HepG2 (cell line): ENCODE results near the gene EPB41L4A. TPM values are rescaled to one million over a fixed set of nuclear protein-coding genes. Genes with fewer than 3 reads are reported as not detected.

ENCODE experiments used
- AGO1 ChIP-seq: fragments of 200-400 bp; formaldehyde crosslinking; IDR thresholded peaks from 2 replicates; pipeline ENCODE4 v1.6.1; 2017; ENCODE audit warnings: mild to moderate bottlenecking, low read depth, low read length, moderate library complexity; ENCODE audit not compliant: poor library complexity, severe bottlenecking
- CEBPZ ChIP-seq: IDR thresholded peaks from 2 replicates; pipeline ENCODE4 v1.6.1; 2012; ENCODE audit warnings: low read length, improper control_type of control experiment
- DMTF1 ChIP-seq: sonication (generic); formaldehyde crosslinking; IDR thresholded peaks from 2 replicates; pipeline ENCODE4 v1.4.0; 2020; ENCODE audit warnings: mild to moderate bottlenecking, missing genetic modification reagents
- EED ChIP-seq: sonication (generic); formaldehyde crosslinking; IDR thresholded peaks from 2 replicates; pipeline ENCODE4 v1.5.0; 2020; ENCODE audit warnings: mild to moderate bottlenecking, missing genetic modification reagents
- GLI4 ChIP-seq: sonication (generic); formaldehyde crosslinking; IDR thresholded peaks from 2 replicates; pipeline ENCODE4 v1.5.1; 2020; ENCODE audit warnings: missing genetic modification reagents, mild to moderate bottlenecking, moderate library complexity, borderline replicate concordance
- GZF1 ChIP-seq: sonication (generic); formaldehyde crosslinking; IDR thresholded peaks from 2 replicates; pipeline ENCODE4 v1.5.1; 2020; ENCODE audit warnings: mild to moderate bottlenecking, missing genetic modification reagents
- IRF9 ChIP-seq: sonication (generic); formaldehyde crosslinking; IDR thresholded peaks from 2 replicates; pipeline ENCODE4 v1.8.0; 2022; ENCODE audit warnings: missing genetic modification reagents, mild to moderate bottlenecking, borderline replicate concordance
- NCOR1 ChIP-seq: fragments of 200-600 bp; sonication (generic); IDR thresholded peaks from 2 replicates; pipeline ENCODE4 v1.7.0; 2017; ENCODE audit warnings: antibody characterized with exemption, low read length, borderline replicate concordance
- NFE2 ChIP-seq: sonication (generic); formaldehyde crosslinking; IDR thresholded peaks from 2 replicates; pipeline ENCODE4 v1.4.0; 2020; ENCODE audit warnings: missing genetic modification reagents
- NR1H2 ChIP-seq: sonication (generic); formaldehyde crosslinking; IDR thresholded peaks from 2 replicates; pipeline ENCODE4 v1.8.1; 2022; ENCODE audit warnings: low read depth, missing genetic modification reagents, borderline replicate concordance
- REXO4 ChIP-seq: sonication (generic); formaldehyde crosslinking; IDR thresholded peaks from 2 replicates; pipeline ENCODE4 v1.8.0; 2022; ENCODE audit warnings: missing genetic modification reagents, mild to moderate bottlenecking, borderline replicate concordance
- THAP9 ChIP-seq: sonication (generic); formaldehyde crosslinking; IDR thresholded peaks from 2 replicates; pipeline ENCODE4; 2020; ENCODE audit warnings: missing genetic modification reagents, mild to moderate bottlenecking, borderline replicate concordance
- ZNF230 ChIP-seq: sonication (generic); formaldehyde crosslinking; IDR thresholded peaks from 2 replicates; pipeline ENCODE4 v1.4.0; 2020; ENCODE audit warnings: mild to moderate bottlenecking, missing genetic modification reagents
- ZNF253 ChIP-seq: sonication (generic); formaldehyde crosslinking; IDR thresholded peaks from 2 replicates; pipeline ENCODE4 v1.8.0; 2022; ENCODE audit warnings: mild to moderate bottlenecking, missing genetic modification reagents, borderline replicate concordance
- ZNF460 ChIP-seq: sonication (generic); formaldehyde crosslinking; IDR thresholded peaks from 2 replicates; pipeline ENCODE4 v1.5.1; 2020; ENCODE audit warnings: missing genetic modification reagents, mild to moderate bottlenecking, borderline replicate concordance
- ZNF510 ChIP-seq: sonication (generic); formaldehyde crosslinking; IDR thresholded peaks from 2 replicates; pipeline ENCODE4 v1.4.0; 2020; ENCODE audit warnings: low read depth, mild to moderate bottlenecking, missing genetic modification reagents
- ZNF75D ChIP-seq: sonication (generic); formaldehyde crosslinking; IDR thresholded peaks from 2 replicates; pipeline ENCODE4 v1.8.1; 2023; ENCODE audit warnings: missing genetic modification reagents, mild to moderate bottlenecking, borderline replicate concordance
- ZNF83 ChIP-seq: sonication (generic); formaldehyde crosslinking; IDR thresholded peaks from 2 replicates; pipeline ENCODE4 v1.4.0; 2020; ENCODE audit warnings: missing genetic modification reagents, mild to moderate bottlenecking, borderline replicate concordance
- polyA plus RNA-seq, 8 experiments: library from polyadenylated mRNA; depleted of rRNA in 3 of 8; stranded (reverse) in 7 of 8; unstranded in 1 of 8; fragments of >200 nt; fragmentation: Illumina TruSeq in 4 of 8; extraction: Trizol in 4 of 8; gene quantifications; 2 replicates each; pipeline versions ENCODE4 v1.2.1 to v1.2.3, GENCODE V29; 2011 to 2016; ENCODE audit warnings: low read depth in 4 of 8, missing spikeins in 1 of 8, mixed read lengths in 1 of 8; ENCODE audit not compliant: insufficient read depth in 1 of 8
- total RNA-seq, 5 experiments: library from RNA; depleted of rRNA; stranded (reverse); fragments of >200 nt; fragmentation: Illumina TruSeq; extraction: Trizol; gene quantifications; 2 replicates each; pipeline ENCODE4 v1.2.3, GENCODE V29; 2016; ENCODE audit warnings: low read depth in 1 of 5

Gene EPB41L4A
- total and polyA plus RNA-seq, 2 of the 13 experiments (the other 11 are each of a cell fraction or from before 2014, with no cell fraction given), result 0.07 TPM; not detected in 1

GRCh38 chr5:112160652-112161391 is 258.3 kb downstream of the EPB41L4A start (continued):
- peak; percentile 88 for TF ChIP-seq IRF9
- peak; percentile 87; the same call in 1 of the 2 replicates for TF ChIP-seq THAP9 (CRISPR knock-in tag)
- TF ChIP-seq ZNF510, result peak; percentile 81; the same call in 1 of the 2 replicates
- no peak for TF ChIP-seq NCOR1
- peak; percentile 81; the same call in 1 of the 2 replicates for TF ChIP-seq ZNF230 (CRISPR knock-in tag)
- no peak for TF ChIP-seq REXO4
- no peak for TF ChIP-seq NFE2
- TF ChIP-seq AGO1, result peak; percentile 73
- 0 out of 2 replicates have a peak, but pooled peaks have one; percentile 48 for TF ChIP-seq EED (CRISPR knock-in tag)
- TF ChIP-seq GZF1 (CRISPR knock-in tag), result peak; percentile 73; the same call in 1 of the 2 replicates
- no peak for TF ChIP-seq ZNF75D (CRISPR knock-in tag)
- peak; percentile 53; the same call in 1 of the 2 replicates for TF ChIP-seq GLI4 (CRISPR knock-in tag)
- no peak; the same call in 1 of the 2 replicates for TF ChIP-seq ZNF460
- TF ChIP-seq ZNF253 (CRISPR knock-in tag), result no peak
- TF ChIP-seq ZNF83 (CRISPR knock-in tag), result peak; percentile 63; the same call in 1 of the 2 replicates
- no peak; the same call in 1 of the 2 replicates for TF ChIP-seq NR1H2 (CRISPR knock-in tag)
- no peak for TF ChIP-seq CEBPZ
- TF ChIP-seq DMTF1, result 0 out of 2 replicates have a peak, but pooled peaks have one; percentile 29
